Stimulated activated CD8-positive, alpha-beta memory T cell treated with anti-CD3 and anti-CD28 coated beads, Interleukin-4, amount 100 ng/mL, for 1 hour (primary cell): ENCODE results near the gene RNF144B.
"Not testable (repeated sequence)": the region's sequence is repeated elsewhere in the genome, so short reads cannot be mapped to it uniquely, and the experiment has no call there.

Source experiments
- DNase-seq, 2 donors: peaks; one replicate each; pipeline ENCODE4 v3.0.0-alpha.2; 2020; ENCODE audit warnings: low read depth in 2 of 2, low spot score in 1 of 2

The RNF144B gene

DNA sequence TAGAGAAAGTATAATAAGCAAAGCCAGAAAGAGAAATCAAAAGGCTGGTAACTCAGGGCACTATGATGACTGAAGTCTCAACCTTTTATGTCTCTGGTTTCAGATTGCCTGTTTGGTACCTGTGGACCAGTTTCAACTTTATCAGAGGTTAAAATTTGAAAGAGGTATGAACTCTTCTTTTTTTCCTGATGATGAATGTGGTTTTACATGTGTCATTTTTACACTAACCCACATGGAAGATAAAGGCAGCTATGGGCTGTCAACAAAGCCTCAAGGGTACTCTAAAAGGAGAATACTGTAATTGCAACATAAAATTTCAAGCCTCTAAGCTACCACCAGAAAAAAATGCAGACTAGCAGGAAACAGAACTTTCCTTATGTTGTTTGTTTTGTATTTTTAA, 52.4 kb downstream of the RNF144B start:
- DNase-seq: no peak

DNA sequence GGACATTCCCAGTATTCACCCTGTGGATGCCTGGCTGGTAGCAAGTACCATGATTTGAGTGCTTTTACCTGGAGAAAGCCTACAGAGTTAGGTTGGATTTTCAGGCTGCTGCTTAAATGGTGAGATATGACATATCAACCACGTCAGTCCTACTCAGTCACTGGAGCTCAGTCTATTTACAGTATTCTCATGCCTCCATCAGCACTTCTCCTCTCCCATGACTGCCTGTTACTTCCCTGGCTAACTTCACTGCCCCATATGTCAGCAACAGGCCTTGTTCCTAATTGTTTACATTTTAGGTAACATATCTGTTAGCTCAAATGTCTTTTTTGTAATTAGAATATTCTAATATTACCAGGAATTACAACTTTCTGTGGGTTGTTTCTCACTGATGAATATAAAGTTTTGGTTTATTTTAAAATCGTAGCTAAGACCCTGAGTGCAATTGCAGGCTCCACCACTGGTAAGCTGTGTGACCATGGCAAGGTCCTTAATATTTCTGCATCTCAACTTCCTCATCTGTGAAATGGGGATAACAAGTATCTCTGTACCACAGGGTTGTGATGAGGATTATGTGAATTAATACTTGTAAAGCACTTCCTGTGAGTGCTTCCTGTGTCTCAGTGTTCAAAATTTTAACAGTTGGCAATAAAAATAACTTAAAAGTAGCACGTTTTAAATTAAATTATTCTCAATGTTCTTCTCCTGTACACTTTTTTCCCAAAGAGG, 54.3 kb downstream of the RNF144B start:
- no peak for DNase-seq

DNA sequence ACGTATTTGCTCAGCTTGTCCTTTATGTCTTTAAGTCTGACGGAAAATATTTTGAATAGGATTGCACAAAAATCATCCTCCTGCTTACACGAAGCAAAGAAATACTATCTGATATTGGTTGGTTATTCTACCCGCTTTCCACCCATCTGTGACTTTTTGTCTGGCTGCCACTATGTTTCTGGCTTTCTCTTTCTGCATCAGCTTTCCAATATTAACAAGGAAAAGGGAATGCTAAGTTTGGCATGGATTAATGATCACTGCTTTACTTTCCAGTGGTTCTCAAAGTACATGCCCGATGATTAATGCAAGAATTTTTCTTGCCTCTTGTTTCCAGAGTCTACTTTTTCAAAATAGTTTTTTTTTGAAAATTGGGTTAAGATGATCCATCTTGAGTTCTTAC, 57.0 kb downstream of the RNF144B start:
- no peak for DNase-seq

DNA sequence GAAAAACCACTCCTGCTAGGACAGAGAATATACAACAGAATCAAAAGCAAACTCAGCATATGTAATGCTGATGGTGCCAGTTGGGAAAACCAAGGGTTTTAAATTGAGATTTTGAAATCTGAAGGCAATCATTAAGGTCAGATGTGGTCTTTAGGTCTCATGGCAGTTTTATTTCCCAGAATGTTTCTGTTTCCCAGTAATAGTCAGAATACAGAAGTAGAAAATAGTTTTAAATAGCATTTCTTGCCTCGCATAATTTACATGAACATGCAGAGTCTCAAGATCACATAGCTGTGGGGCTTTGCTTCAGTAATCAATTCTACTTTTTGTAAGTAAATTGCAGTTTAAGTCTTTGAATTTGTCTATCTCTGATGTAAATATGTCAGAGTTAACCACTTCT, 58.1 kb downstream of the RNF144B start:
- DNase-seq: no peak

DNA sequence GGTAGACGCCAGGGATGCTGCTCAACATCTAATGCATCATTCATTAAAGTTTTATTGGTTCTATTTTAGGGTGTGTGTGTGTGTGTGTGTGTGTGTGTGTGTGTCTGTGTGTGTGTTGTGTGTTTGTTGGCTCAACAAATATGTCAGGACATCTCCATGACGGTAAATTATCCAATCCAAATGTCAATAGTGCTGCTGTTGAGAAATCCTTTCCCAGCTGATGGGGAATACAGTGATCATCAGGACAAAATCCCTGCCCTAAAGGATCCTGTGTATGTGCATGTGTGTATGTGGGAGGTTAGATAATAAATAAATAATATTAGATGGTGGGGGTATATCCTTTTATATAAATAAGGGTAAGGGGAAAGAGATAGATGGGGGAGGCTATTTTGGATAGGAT, 59.6 kb downstream of the RNF144B start:
- DNase-seq: no peak

DNA sequence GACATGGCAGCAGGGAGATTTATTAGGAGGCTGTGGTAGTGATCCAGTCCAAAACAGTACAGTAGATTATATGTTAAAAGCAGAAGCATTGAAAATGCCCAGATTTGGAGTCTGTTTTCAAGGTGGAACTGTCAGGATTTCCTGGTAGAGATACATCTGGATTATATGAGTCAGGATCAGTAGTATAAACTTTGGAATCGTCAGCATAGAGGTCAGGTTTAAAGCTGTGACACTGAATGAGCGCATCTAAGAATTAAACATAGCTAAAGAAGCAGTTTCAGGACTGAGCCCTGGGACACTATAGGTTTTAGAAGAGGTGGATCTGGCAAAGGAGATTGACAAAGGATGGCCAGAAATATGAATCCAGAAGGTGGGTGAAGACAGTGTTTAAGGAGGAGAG, 60.4 kb downstream of the RNF144B start:
- no peak for DNase-seq

DNA sequence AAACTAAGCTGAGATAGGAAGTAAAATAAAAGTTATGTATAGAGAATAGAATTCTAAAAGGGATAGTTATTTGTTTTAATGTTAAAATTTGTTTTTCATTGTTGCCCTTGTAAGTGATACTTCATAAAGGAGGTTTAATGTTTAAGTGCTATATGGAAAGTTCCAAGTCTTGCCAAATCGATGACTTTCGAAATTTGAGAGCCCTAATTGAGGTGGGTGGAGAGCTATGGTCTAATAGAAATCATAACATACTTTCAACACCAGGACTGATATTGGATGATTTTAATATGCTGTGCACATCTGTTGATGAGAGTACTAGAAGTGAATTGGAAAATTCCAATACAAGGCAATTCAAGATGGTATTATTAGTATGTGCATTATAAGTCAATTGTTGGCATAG, 64.6 kb downstream of the RNF144B start:
- DNase-seq: no peak

DNA sequence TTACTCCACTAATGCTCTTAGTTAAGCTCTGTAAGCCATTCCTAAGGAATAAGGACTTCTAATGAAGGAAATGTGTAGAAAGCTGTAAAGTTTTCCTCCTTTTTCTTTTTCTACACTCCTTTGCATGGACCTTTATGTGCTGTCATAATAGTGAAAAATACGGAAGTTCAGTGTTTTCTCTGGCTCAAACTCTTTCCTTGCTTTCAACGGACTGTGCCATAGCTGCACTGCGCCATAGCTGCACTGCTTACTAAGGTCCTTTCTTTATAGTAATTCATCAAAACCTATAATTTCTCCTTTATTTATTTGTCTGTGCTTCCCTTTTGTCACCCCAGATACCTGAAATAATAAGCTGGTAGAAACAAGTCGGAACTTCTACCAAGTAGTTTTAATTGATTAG, 67.3 kb downstream of the RNF144B start:
- no peak for DNase-seq

DNA sequence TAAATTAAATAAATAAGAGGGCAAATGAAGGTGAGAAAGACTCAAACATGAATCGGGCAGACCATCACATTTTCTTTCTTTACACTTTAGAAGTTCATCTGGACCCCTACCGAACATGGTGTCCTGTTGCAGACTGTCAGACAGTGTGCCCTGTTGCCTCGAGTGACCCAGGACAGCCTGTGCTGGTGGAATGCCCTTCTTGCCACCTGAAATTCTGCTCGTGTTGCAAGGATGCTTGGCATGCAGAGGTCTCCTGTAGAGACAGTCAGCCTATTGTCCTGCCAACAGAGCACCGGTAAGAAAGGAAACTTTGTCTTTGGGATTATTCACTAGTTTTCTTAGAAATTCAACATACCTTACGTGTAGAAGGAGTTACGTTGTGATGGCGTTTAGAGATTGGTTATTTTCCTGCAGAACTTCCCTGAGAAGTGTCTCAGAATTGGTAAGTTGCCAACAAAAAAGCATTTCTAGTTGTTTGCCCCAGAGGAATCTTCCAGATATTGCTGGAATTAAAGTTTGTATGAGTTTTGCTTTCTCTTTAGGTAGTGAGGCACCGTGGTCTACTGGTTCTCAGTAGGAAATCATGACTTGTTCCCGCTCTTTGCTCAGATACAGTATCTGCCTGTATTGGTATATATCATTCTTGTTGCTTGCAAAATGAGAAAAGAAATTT, 70.1 kb downstream of the RNF144B start:
- DNase-seq: no peak

DNA sequence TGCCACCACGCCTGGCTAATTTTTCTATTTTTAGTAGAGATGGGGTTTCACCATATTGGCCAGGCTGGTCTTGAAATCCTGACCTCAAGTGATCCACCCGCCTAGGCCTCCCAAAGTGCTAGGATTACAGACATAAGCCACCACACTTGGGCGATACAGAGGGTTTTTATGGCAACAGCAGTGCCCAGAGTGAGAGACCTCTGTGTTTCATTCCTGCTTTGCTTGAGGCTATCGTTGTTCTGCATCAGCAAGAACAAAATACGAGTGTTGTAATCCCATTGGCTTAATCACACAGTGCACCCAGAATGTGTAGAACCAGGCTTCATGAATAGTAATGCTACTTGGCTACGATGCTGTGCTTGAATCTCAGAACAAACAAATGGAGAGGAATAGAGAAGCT, 70.9 kb downstream of the RNF144B start:
- DNase-seq: not testable (repeated sequence)

DNA sequence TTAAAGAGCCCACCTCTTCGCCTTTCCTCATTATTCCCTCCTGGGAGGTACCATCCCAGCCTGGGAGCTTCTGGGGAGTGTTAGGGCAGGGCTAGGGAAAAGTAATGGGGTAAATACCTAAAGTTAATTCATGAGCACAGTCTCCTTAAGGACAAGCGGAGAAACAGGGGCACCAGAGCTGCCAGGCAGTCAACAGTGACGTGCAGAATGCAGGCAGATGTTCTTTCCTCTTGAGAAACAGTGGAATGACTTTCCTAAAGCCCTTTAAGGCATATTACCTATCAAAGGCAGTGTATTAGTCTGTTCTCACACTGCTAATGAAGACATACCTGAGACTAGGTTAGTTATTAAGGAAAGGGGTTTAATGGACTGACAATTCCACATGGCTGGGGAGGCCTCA, 76.3 kb downstream of the RNF144B start:
- no peak for DNase-seq

DNA sequence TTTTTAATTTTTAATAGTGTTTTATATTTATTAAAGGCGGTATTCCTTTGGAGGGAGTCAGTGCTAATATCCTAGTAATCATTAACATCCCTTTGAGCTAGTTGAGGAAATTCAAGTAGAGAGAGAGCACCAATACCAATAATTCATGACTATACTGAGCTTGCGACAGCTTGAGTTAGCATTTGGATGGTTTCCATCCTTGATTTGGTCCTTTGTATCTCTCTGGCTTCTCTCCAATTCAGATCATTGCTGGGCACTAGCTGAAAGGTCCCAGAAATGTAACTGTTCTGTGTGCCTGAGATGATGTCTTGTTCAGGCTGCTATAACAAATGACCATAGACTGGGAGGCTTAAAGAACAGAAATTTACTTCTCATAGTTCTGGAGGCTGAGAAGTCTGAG, 77.0 kb downstream of the RNF144B start:
- DNase-seq: no peak

DNA sequence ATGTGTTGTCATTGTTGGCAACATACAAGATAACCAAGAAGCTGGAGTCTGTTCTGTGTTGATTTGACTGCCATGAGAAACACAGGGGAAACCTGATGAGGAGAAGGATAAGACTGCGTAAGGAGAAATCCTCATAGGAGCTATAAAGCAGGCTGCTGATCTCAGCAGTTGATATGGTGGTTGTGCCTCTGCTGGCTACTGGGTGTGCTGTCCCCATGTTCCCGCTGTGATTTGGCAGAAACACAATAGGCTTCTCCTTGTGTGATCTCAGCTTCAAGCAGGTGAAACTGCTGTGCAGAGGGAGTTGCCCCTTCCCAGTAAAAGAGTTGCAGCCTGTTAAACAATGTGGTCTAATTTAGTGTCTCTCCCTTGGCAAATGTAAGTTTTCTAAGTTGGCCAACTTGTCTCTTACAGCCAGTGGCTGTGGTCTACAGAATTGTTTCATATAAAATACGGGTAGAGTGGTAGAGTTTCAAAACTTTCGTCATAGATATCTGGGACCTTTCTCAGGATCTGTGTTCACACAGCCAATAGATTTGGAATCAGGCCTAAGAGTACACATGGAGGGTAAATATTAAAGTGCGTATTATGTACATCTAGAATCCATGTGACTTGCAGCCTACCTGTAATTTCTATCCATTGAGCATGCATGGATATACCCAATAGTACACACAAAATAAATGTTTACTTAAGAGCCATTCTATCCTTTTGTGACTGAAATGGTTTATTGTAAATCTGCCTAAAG, 78.4 kb downstream of the RNF144B start:
- DNase-seq: no peak

DNA sequence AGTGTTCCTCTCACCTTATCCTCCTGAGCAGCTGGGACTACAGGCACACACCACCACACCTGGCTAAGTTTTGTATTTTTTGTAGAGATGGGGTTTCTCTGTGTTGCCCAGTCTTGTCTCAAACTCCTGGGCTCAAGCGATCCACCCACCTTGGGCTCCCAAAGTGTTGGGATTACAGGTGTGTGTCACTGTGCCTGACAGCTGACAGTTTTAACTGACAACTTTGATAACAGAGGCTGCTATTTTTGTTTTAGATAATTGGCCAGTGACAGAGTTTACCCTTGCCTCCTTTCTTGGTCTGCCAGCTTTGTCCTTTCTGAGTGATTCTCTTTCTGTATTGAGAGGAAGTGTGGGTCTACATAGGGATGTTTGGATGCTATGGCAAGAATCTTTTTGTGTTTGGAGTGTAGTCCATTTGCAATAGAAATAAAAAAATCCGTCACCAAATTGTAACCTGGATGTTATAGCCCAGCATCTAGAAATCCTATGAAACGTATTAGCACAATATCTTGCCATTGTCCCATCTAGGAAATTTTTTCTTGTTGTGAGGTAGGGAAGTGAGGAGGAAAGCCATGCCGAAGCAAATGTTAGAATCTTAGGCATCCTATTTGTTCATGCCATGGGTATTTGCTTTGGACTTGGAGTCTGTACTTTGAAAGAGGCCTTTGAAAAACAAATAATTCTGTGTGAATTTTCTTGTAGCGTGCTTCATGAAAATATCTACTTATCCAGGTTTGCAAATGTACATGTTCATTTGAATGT, 80.8 kb downstream of the RNF144B start:
- DNase-seq: no peak

DNA sequence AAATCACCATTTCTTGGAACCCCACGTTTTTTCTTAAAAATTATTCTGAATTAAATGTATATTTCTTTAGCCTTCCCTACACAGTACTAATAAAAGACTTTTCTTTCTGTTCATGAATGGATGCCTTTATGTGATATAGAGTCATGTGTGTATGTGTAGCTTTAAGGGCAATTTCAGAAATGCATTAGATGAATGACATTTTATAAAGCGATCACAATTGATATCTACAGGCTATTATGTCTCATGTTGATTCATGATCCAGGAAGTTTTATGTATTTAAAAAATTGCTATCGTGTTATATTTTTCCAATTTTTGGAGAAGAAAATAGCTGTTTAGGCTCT, 81.3 kb downstream of the RNF144B start:
- no peak for DNase-seq

DNA sequence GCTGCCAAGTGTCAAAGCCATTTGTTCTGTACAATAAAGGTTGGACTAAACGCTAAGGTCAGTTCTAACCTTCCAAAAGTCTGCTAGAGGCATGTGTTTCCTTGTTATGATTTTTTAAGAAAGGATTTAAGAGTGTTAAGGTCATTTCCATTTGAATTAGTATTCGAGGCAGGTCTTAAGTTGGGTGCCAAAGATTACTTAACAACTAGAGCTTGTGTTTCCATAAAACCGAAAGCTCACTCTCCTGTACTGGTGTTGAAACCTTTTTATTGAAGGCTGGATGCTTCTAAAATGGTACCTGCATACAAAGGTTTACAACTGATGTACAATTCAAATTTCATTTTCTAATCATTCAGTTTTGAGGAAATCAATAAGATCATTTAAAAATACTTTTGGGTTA, 82.4 kb downstream of the RNF144B start:
- no peak for DNase-seq

DNA sequence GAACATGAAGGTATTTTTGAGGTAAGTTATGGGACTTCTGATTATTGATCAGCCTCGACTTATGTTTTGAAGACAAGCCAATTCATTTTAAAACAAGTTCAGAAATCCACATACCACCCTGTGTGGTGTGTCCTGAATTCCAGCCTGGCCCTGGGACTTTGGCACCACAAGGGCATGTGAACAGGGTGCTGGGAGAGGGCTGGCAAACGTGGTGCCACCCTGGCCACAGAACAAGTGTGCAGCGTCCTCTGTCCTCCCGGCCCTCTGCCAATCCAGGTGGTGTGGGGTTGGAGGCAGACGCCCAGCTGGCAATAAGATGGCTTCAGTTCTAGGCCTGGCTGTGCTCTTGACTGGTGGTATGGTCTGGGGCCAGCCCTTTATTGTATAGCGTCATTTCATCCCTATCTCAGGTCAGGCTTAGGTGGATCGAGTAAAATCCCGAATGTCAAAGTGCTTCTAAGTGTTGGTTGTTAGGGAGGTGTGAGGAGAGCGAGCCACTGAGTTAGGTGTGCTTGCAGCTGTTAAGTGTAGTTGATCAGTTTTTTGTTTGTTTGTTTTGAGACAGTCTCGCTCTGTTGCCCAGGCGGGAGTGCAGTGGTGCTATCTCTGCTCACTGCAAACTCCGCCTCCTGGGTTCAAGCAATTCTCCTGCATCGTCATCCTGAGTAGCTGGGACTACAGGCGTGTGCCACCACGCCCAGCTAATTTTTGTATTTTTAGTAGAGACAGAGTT, 84.2 kb downstream of the RNF144B start:
- no peak for DNase-seq

DNA sequence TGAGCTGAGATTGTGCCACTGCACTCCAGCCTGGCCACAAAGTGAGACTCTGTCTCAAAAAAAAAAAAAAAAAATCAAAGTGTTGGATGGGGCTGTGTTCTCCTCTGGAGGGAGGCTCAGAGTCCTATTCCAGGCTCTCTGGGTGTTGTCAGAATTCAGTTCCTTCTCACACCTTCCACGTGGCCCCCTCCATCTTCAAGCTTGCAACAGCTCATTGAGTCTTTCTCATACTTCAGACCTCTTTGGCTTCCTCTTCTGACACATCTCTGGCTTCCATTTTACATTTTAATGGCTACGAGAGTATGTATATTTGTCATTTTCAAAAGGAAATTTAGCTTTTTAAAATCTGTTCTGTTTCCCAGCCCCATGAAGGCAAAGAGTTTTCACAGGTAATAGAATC, 85.8 kb downstream of the RNF144B start:
- no peak for DNase-seq

DNA sequence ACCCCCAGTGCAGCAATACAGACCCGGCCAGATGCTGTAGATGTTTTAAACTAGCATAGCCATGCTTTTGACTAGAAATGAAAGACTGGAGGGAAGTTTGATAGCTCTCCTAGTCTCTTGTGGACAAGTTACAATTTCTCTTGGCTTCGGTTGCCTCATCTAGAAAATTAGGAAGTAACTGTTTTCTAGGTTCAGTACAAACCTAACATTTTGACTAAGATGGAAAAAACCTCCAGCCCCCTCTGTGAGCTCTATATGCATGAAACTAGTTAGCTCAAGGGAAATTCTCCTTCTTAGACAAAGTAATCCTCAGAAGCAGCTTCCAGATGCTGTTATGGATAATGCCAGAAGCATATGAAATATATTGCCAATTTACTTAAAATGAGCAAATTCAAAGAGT, 86.6 kb downstream of the RNF144B start:
- DNase-seq: no peak

DNA sequence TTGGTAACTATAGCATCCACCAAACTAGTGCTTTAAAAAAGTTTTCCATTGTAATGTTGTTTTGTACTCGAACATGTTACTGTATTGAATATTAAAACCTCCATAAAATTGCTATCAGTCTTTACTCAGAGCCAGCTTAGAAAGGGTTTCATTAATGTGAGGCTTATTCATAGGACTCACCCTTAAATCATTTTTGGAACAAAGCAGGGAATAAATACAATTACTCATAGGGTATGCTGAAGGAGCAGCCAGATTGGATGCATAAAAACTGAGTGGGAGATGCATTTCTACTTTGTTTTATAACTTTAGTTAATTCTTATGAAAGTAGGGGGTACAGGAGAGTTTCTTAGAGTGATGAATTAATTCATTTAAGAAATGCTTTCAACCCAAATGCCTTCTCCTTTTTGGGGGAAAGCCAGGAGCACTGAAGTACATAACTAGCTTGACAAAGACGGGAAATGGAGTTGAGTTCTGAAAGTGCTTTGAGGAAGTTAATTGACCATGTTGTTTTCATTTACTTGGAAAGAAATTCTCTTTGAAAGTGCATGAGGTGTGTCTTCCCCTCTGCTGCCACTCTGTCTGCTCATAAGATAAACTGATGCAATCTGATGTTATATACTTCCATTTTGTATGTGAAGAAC, 90.3 kb downstream of the RNF144B start:
- no peak for DNase-seq

DNA sequence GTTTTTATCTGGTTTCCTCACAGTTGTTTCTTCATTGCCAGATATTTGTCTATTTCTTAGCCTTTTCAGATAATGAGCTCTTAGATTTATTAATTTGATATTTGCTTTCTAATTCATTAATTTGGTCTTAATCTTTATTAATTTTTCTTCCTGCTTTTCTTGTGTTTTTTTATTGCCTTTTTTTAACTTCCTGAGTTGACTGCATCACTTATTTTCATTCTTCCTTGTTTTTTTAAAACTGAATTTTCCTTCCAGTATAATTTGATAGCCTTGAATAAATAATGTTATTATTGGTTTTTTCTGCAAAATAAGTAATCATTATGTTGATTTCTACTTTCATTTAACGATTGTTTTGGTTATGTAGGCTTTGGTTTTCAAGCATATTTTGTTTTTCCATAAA, 91.5 kb downstream of the RNF144B start:
- no peak for DNase-seq
